Jurkat, Clone E6-1 (cell line): ENCODE results near the gene CCDC54.

Experiments
- DNase-seq: peaks from one replicate; pipeline ENCODE4 v3.0.0-alpha.2; 2011; ENCODE audit warnings: low read depth, low spot score
- H3K4me3 ChIP-seq: 2 replicates; pipeline ENCODE4 v1.5.1; 2011; ENCODE audit warnings: mild to moderate bottlenecking, low read length, control low read depth, moderate library complexity

CCDC54 gene

DNA sequence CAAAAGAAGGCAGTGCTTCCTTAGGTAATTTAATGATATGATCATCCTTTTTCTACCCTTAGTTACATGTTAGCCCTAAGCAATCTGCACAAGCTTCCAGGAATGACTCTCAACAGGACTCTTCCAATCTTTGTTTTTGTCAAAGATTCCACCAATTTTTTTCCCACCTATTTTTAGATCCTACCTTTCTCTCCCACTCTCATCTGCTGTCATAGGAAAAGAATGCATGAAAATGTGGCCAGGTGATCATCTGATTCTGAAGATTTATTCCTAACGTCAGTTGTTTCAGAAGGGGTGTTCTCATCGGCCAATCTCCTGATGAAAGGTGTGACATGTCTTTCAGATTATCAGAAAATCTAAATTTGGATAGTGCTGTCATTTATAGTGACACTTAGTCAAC is 7.2 kb downstream of the CCDC54 start:
- H3K4me3 ChIP-seq: no peak overlapping the region
- DNase-seq: no peak

GRCh38 chr3:107384907-107385306 is 7.7 kb downstream of the CCDC54 start:
- H3K4me3 ChIP-seq: no peak overlapping the region
- DNase-seq: no peak

DNA sequence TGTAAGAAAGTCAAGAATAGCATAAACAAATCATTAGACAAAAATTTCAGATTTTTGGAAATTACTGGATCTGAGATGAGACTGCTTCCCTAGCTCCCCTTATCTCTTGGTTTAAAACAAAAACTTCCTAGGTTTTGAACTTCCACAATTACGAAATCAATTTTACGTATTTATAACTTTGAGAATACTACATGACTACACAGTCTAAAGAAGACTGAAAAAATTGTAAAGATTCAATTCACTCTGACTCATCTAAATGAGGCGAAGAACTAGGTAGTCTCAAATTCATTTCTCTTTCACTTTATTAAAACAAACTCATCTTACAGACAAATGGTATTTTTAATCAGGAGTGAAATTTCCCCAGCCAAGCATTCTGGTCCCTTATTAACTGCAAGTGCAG is 10.3 kb downstream of the CCDC54 start:
- no peak for DNase-seq
- no peak overlapping the region for H3K4me3 ChIP-seq

GRCh38 chr3:107392549-107393165 is 15.4 kb downstream of the CCDC54 start:
- no peak overlapping the region for H3K4me3 ChIP-seq
- peak; percentile 23 for DNase-seq

- H3K4me3 ChIP-seq: no peak overlapping the region
- DNase-seq: no peak
These were observed 17.3 kb downstream of the CCDC54 start for GRCh38 chr3:107394502-107394901.

- no peak overlapping the region for H3K4me3 ChIP-seq
- no peak for DNase-seq
These were observed 17.8 kb downstream of the CCDC54 start for GRCh38 chr3:107395066-107395465.

DNA sequence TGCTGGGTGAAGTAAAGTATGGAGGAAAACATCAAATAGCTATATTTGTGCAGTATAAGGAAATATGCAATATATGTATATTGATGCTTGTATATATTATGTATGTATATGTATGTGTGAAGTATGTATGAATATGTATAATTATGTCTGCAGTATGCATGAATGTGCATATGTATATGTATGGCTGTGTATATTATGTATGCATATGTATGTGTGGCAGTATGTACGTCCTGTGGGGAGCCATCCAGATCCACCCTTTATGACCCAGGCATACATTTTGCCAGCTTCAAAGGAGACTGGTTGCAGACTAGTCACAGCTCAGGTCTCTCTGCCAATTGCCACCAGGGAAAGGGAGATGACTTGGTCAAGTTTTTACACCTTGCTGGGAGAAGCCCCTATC is 24.1 kb downstream of the CCDC54 start:
- no peak overlapping the region for H3K4me3 ChIP-seq
- no peak for DNase-seq

- no peak overlapping the region for H3K4me3 ChIP-seq
- DNase-seq: no peak
These were observed 25.0 kb downstream of the CCDC54 start for GRCh38 chr3:107402214-107402613.

GRCh38 chr3:107404727-107405469 is 27.7 kb downstream of the CCDC54 start:
- H3K4me3 ChIP-seq: no peak overlapping the region
- no peak for DNase-seq

DNA sequence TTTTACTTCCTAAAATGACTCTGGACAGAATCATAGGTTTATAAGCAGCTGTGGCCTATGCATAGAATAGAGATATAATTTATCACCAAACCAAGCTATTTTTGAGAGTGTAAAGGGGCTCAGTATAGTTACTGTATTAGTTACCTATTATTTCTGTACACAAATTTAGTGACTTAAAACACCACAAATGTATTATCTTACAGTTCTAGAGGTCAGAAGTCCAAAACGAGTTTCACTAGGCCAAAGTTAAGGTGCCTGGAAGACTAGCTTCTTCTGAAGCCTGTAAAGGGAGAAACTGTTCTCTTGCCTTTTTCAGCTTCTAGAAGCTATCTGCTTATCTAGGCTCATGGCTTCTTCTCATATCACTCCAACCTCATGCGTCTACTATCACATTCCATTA is 30.1 kb downstream of the CCDC54 start:
- DNase-seq: no peak
- H3K4me3 ChIP-seq: no peak overlapping the region

- no peak overlapping the region for H3K4me3 ChIP-seq
- no peak for DNase-seq
These were observed 31.3 kb downstream of the CCDC54 start for GRCh38 chr3:107408513-107408912.

DNA sequence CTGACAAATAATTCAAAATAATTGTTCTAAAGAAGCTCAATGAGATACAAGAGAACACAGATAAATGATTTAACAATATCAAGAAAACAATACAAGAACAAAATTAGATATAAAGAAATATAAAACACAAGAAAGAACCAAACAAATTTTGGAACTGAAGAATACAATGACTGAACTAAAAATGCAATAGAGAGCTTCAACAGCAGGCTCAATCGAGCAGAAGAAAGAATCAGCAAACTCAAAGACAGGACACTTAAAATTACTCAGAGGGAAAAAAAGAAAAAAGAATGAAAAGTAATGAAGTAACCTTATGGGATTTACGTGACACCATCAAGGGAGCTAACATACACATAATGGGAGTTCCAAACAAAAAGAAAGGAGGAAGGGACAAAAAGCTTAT is 32.1 kb downstream of the CCDC54 start:
- no peak for DNase-seq

GRCh38 chr3:107410606-107411005 is 33.4 kb downstream of the CCDC54 start:
- no peak overlapping the region for H3K4me3 ChIP-seq
- no peak for DNase-seq

More for the DNA sequence above, 32.1 kb downstream of the CCDC54 start:
- no peak overlapping the region for H3K4me3 ChIP-seq

GRCh38 chr3:107411056-107411455 is 33.8 kb downstream of the CCDC54 start:
- no peak overlapping the region for H3K4me3 ChIP-seq

GRCh38 chr3:107411779-107412178 is 34.5 kb downstream of the CCDC54 start:
- no peak for DNase-seq
- no peak overlapping the region for H3K4me3 ChIP-seq

More at GRCh38 chr3:107411056-107411455, 33.8 kb downstream of the CCDC54 start:
- no peak for DNase-seq

- no peak for DNase-seq
- H3K4me3 ChIP-seq: no peak overlapping the region
These were observed 35.1 kb downstream of the CCDC54 start for GRCh38 chr3:107412376-107412775.

GRCh38 chr3:107413264-107413663 is 36.0 kb downstream of the CCDC54 start:
- no peak overlapping the region for H3K4me3 ChIP-seq
- no peak for DNase-seq

DNA sequence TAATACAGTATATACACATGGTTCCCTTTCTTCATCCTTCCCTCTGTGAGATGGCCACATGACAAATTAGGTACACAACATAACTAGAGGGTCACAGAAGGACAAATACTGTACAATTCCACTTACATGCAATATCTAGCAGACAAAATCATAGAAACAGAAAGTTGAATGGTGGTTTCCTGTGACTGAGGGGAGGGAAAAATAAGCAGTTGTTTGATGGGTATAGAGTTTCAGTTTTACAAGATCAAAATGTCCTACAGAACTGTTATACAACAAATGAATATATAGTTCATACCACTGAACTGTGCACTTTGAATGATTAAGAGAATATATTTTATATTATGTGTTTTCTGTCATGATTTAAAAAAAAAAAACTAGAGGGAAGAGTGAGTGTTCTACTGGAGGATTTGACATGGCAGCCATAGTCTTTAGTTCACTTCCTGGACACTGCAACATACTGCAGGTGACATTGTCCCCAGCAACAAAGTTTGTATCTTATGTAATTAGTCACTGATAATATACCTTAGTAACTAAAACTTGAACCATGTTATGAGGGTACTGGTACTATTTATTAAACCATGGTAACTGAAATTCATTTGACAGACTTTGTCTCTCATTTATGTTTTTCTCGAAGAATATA is 37.2 kb downstream of the CCDC54 start:
- DNase-seq: peak; percentile 12
- H3K4me3 ChIP-seq: no peak overlapping the region

DNA sequence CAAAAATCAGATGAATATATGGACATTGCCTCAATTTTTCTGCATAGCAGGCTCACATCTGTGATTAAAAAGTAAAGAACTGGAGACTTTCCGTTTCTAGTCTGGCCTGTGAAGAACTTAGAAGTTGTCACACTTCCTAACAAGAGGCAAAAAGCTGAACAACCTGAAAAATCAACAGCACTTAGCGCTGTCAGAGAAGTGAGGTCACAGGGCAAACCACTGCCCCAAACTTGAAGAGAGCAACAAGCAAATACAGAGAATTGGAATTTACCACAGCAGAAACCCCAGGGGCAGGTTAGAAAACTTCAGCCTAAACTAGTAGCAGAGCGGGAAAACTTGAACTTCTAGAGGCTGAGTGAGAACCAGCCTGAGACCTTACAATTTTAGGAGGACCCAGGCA is 38.9 kb downstream of the CCDC54 start:
- DNase-seq: no peak
- H3K4me3 ChIP-seq: no peak overlapping the region

DNA sequence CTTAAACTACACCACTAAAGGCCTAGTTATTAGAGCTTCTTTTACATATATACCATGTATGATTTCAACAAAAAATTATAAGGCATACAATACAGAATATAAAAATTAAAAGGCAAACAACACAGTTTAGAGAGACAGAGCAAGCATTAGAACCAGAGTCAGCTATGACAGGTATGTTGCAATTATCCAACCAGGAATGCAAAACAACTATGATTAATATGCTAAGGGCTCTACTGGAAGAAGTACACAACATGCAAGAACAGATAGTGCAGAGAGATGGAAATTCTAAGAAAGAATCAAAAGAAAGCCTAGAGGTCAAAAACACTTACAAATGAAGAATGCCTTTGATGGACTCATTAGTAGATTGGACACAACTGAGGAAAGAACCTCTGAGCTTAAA is 39.6 kb downstream of the CCDC54 start:
- no peak for DNase-seq
- no peak overlapping the region for H3K4me3 ChIP-seq
